HG03571 (cell line): ENCODE data around the gene GRIK5.
A peak's percentile ranks its signal among the peaks of the same experiment; 100 is the strongest.
"Not testable (repeated sequence)": the region's sequence is repeated elsewhere in the genome, so short reads cannot be mapped to it uniquely, and the experiment has no call there.

ENCODE experiments used
- ATAC-seq: cut with Tn5 transposase; IDR thresholded peaks from one replicate; pipeline ENCODE4 v1.9.1; 2021; ENCODE audit not compliant: unreplicated experiment

Gene GRIK5

GRCh38 chr19:42069619-42070351 is at the start of gene GRIK5:
TSS of gene GRIK5 (minus strand) at chr19:42070206. CDS start at chr19:42065770, 4,436 bp downstream.
- no peak for ATAC-seq

- ATAC-seq: no peak
These were observed 47.1 kb upstream of the GRIK5 start for GRCh38 chr19:42117076-42117475.

- ATAC-seq: no peak
These were observed 46.5 kb upstream of the GRIK5 start for GRCh38 chr19:42116308-42117075.

GRCh38 chr19:42115705-42116104 is 45.7 kb upstream of the GRIK5 start:
- ATAC-seq: no peak

- no peak for ATAC-seq
These were observed 45.2 kb upstream of the GRIK5 start for GRCh38 chr19:42115219-42115618.

- peak; percentile 59 for ATAC-seq
These were observed 44.4 kb upstream of the GRIK5 start for GRCh38 chr19:42114412-42114811.

GRCh38 chr19:42113641-42114348 is 43.8 kb upstream of the GRIK5 start:
- peak; percentile 43 for ATAC-seq

GRCh38 chr19:42111811-42112210 is 41.8 kb upstream of the GRIK5 start:
- no peak for ATAC-seq

GRCh38 chr19:42111384-42111783 is 41.4 kb upstream of the GRIK5 start:
- ATAC-seq: no peak

GRCh38 chr19:42110658-42111057 is 40.7 kb upstream of the GRIK5 start:
- no peak for ATAC-seq

- ATAC-seq: no peak
These were observed 39.9 kb upstream of the GRIK5 start for GRCh38 chr19:42109896-42110295.

GRCh38 chr19:42108527-42109389 is 38.8 kb upstream of the GRIK5 start:
- ATAC-seq: no peak

- ATAC-seq: no peak
These were observed 35.4 kb upstream of the GRIK5 start for GRCh38 chr19:42105368-42105767.

GRCh38 chr19:42102877-42103276 is 32.9 kb upstream of the GRIK5 start:
- no peak for ATAC-seq

- ATAC-seq: not testable (repeated sequence)
These were observed 30.2 kb upstream of the GRIK5 start for GRCh38 chr19:42100241-42100640.

- ATAC-seq: no peak
These were observed 29.4 kb upstream of the GRIK5 start for GRCh38 chr19:42099336-42099925.

GRCh38 chr19:42098781-42099180 is 28.8 kb upstream of the GRIK5 start:
- ATAC-seq: no peak

GRCh38 chr19:42097461-42097860 is 27.5 kb upstream of the GRIK5 start:
- ATAC-seq: no peak

GRCh38 chr19:42096255-42096837 is 26.3 kb upstream of the GRIK5 start:
- no peak for ATAC-seq

- ATAC-seq: no peak
These were observed 25.8 kb upstream of the GRIK5 start for GRCh38 chr19:42095814-42096230.
